Natural killer cell (primary cell): ENCODE data around the gene CSNK1E. TPM values are rescaled to one million over a fixed set of nuclear protein-coding genes. Genes with fewer than 3 reads are reported as not detected.

Source experiments
- ATAC-seq, 3 donors: fragments of 150-1000 bp in 2 of 3; fragments of 200-7000 bp in 1 of 3; cut with Tn5 transposase; 1 replicate in 1 of 3; 2 replicates in 2 of 3; pipeline ENCODE4 v1.10.0; 2021; ENCODE audit warnings: mild to moderate bottlenecking in 2 of 3, moderate library complexity in 2 of 3
- DNase-seq, 2 donors: peaks; one replicate each; pipeline versions ENCODE4 v3.0.0 to v3.0.0-alpha.2; 2013 to 2021; ENCODE audit warnings: mixed read lengths in 1 of 2
- H3K27ac ChIP-seq: one replicate; pipeline ENCODE4 v1.5.1; 2013; ENCODE audit warnings: mild to moderate bottlenecking, low read length
- H3K27me3 ChIP-seq: one replicate; pipeline ENCODE4 v1.6.1; 2013; ENCODE audit warnings: low read length; ENCODE audit not compliant: control insufficient read depth, insufficient read depth
- H3K36me3 ChIP-seq: one replicate; pipeline ENCODE4 v1.6.1; 2013; ENCODE audit warnings: low read length; ENCODE audit not compliant: control insufficient read depth, insufficient read depth
- H3K4me1 ChIP-seq: one replicate; pipeline ENCODE4 v1.6.1; 2013; ENCODE audit warnings: low read length; ENCODE audit not compliant: control insufficient read depth, insufficient read depth
- H3K4me3 ChIP-seq: one replicate; pipeline ENCODE4 v1.5.1; 2013; ENCODE audit warnings: low read length
- H3K9me3 ChIP-seq: one replicate; pipeline ENCODE4 v1.6.1; 2013; ENCODE audit warnings: low read length; ENCODE audit not compliant: control insufficient read depth, insufficient read depth
- H3K27ac Mint-ChIP-seq, 2 donors: one replicate each; pipeline ENCODE4 v1.8.0; 2022; ENCODE audit warnings: mild to moderate bottlenecking in 2 of 2, mixed read lengths in 2 of 2, moderate library complexity in 1 of 2
- H3K27me3 Mint-ChIP-seq, 2 donors: one replicate each; pipeline ENCODE4 v1.8.0; 2022; ENCODE audit warnings: low read depth in 2 of 2, mixed read lengths in 2 of 2
- H3K36me3 Mint-ChIP-seq: one replicate; pipeline ENCODE4 v1.8.0; 2022; ENCODE audit warnings: mixed read lengths
- H3K4me1 Mint-ChIP-seq, 2 donors: one replicate each; pipeline ENCODE4 v1.8.0; 2022; ENCODE audit warnings: mixed read lengths in 2 of 2
- H3K4me3 Mint-ChIP-seq: one replicate; pipeline ENCODE4 v1.8.0; 2022; ENCODE audit warnings: mild to moderate bottlenecking, moderate library complexity, mixed read lengths
- H3K9me3 Mint-ChIP-seq, 2 donors: one replicate each; pipeline ENCODE4 v1.8.0; 2022; ENCODE audit warnings: mixed read lengths in 2 of 2
- CTCF ChIP-seq: fragments of 200-600 bp; IDR thresholded peaks from one replicate; pipeline ENCODE4 v1.8.0; 2022; ENCODE audit warnings: antibody characterized with exemption
- WGBS: methylation state at CpG from one replicate; pipeline ENCODE4 v1.1.7; 2013; ENCODE audit warnings: missing lambda C conversion rate; ENCODE audit not compliant: insufficient coverage; 5-methylcytosine and 5-hydroxymethylcytosine counted together
- intact Hi-C: fragments of 100-400 bp; cut with micrococcal nuclease; formaldehyde crosslinking; loops from one replicate; pipeline ENCODE4 v1.14.2; 2022
- total RNA-seq, 4 donors: library from RNA; stranded (reverse); fragments of 120-200 nt in 1 of 4; gene quantifications; one replicate each; pipeline versions ENCODE4 v1.2.3 to v1.2.4, GENCODE V29; 2013 to 2022

CSNK1E gene
- total RNA-seq, 3 donors from 2014 or later (not counting 1 experiment from before 2014, with no cell fraction given), result 126 to 178 (median 149) TPM

- DNase-seq, result no peak
- no peaks in the 10 kb centered on the region for H3K27me3 Mint-ChIP-seq
- peak overlapping the region in 1 of 2 donors; percentile 73 for H3K27ac Mint-ChIP-seq
- Histone ChIP-seq H3K36me3 (peaks cover 37% of the 10 kb centered on the region), H3K9me3 (no peaks in the 10 kb centered on the region), H3K4me3 (no peak overlapping the region), H3K27me3 (no peaks in the 10 kb centered on the region), H3K27ac (no peak overlapping the region), H3K4me1 (peaks cover 12% of the 10 kb centered on the region)
- H3K4me3 Mint-ChIP-seq, result no peak overlapping the region
- ATAC-seq, result no peak
- H3K36me3 Mint-ChIP-seq, result peaks cover 15% of the 10 kb centered on the region
- intact Hi-C loops, result no loop called here
- WGBS, result 82% methylated on average over 2 of the region's 4 CpGs
- no peak for TF ChIP-seq CTCF
- H3K9me3 Mint-ChIP-seq, result no peaks in the 10 kb centered on the region
- H3K4me1 Mint-ChIP-seq, result peaks cover 25 to 32% of the 10 kb centered on the region in 2 donors
These were observed 73.1 kb downstream of the CSNK1E start for GRCh38 chr22:38244106-38244505.

- TF ChIP-seq CTCF, result no peak
- intact Hi-C loops, result no loop called here
- peaks cover 37% of the 10 kb centered on the region for H3K36me3 ChIP-seq
These were observed 74.0 kb downstream of the CSNK1E start for GRCh38 chr22:38243007-38243765.

GRCh38 chr22:38240734-38241252 is 76.4 kb downstream of the CSNK1E start:
- 83% methylated on average over 6 of the region's 6 CpGs for WGBS
- Histone ChIP-seq H3K4me3 (no peak overlapping the region), H3K27me3 (no peaks in the 10 kb centered on the region), H3K9me3 (no peaks in the 10 kb centered on the region), H3K4me1 (peaks cover 6% of the 10 kb centered on the region), H3K36me3 (peaks cover 24% of the 10 kb centered on the region), H3K27ac (no peak overlapping the region)
- Mint-ChIP-seq H3K4me1 (peaks cover 13 to 24% of the 10 kb centered on the region in 2 donors), H3K27me3 (no peaks in the 10 kb centered on the region), H3K4me3 (no peak overlapping the region), H3K36me3 (peaks cover 15% of the 10 kb centered on the region), H3K9me3 (no peaks in the 10 kb centered on the region), H3K27ac (peak overlapping the region; percentile 14 to 23)
- DNase-seq (no peak), ATAC-seq (no peak)
- TF ChIP-seq CTCF, result no peak
- intact Hi-C loops, result no loop called here

More at GRCh38 chr22:38243007-38243765, 74.0 kb downstream of the CSNK1E start:
- peaks cover 15% of the 10 kb centered on the region for H3K36me3 Mint-ChIP-seq
- Histone ChIP-seq H3K27me3 (no peaks in the 10 kb centered on the region), H3K27ac (no peak overlapping the region), H3K4me3 (no peak overlapping the region), H3K4me1 (peaks cover 12% of the 10 kb centered on the region), H3K9me3 (no peaks in the 10 kb centered on the region)
- peak overlapping the region in 1 of 2 donors; percentile 73 for H3K27ac Mint-ChIP-seq
- DNase-seq (no peak), ATAC-seq (no peak)
- no peaks in the 10 kb centered on the region for H3K27me3 Mint-ChIP-seq
- H3K4me1 Mint-ChIP-seq, result peaks cover 15 to 29% of the 10 kb centered on the region in 2 donors
- 94% methylated on average over 20 of the region's 20 CpGs for WGBS
- no peak overlapping the region for H3K4me3 Mint-ChIP-seq
- H3K9me3 Mint-ChIP-seq, result no peaks in the 10 kb centered on the region

Other genes with a start within 250 kb of the CSNK1E start
- gene SLC16A8, start 233.2 kb downstream of the CSNK1E start, total RNA-seq, result 1 to 10 TPM in 1 of 3 donors, not detected in 2; 1.0 TPM
- 1 to 10 TPM in 2 of 3 donors, under 1 TPM in 1; 0.99 to 1.9 (median 1.2) TPM for gene BAIAP2L2, start 206.7 kb downstream of the CSNK1E start, total RNA-seq
- 100 to 1,000 TPM; 137 to 167 (median 145) TPM for gene PLA2G6, start 135.6 kb downstream of the CSNK1E start, total RNA-seq
- 100 to 1,000 TPM; 168 to 215 (median 187) TPM for gene MAFF, start 115.4 kb downstream of the CSNK1E start, total RNA-seq
- gene TMEM184B, start 44.4 kb downstream of the CSNK1E start, total RNA-seq, result 10 to 100 TPM; 58.1 to 72.5 (median 68.6) TPM
- not detected for gene KCNJ4, start 137.8 kb upstream of the CSNK1E start, total RNA-seq
- under 1 TPM in 1 of 3 donors, not detected in 2; 0.25 TPM for gene KDELR3, start 150.7 kb upstream of the CSNK1E start, total RNA-seq
- 100 to 1,000 TPM; 571 to 752 (median 578) TPM for gene DDX17, start 188.9 kb upstream of the CSNK1E start, total RNA-seq